Naive thymus-derived CD4-positive, alpha-beta T cell (primary cell): ENCODE measurements around the gene HIPK2. TPM values are rescaled to one million over a fixed set of nuclear protein-coding genes. Genes with fewer than 3 reads are reported as not detected.

Source experiments
- ATAC-seq: fragments of 150-1000 bp; cut with Tn5 transposase; 2 replicates; pipeline ENCODE4 v1.10.0; 2021; ENCODE audit warnings: mild to moderate bottlenecking, moderate library complexity
- CTCF ChIA-PET: fragments of 350-600 bp; sonication (Branson Sonifier 250); formaldehyde crosslinking; loops from one replicate; lab custom pipeline; 2021; ENCODE audit warnings: antibody characterized with exemption; lab: Charles Lee
- POLR2A ChIA-PET: fragments of 350-600 bp; sonication (Branson Sonifier 250); formaldehyde crosslinking; loops from one replicate; lab custom pipeline; 2021; ENCODE audit warnings: antibody characterized with exemption, inconsistent platforms; lab: Charles Lee
- DNase-seq, 9 donors: peaks; one replicate each; pipeline versions ENCODE4 v3.0.0 to v3.0.0-alpha.2; 2020 to 2022; ENCODE audit warnings: mixed read lengths in 1 of 9
- H3K27ac ChIP-seq: one replicate; pipeline ENCODE4 v1.7.0; 2013; ENCODE audit warnings: mild to moderate bottlenecking, low read depth, low read length, moderate library complexity
- H3K27me3 ChIP-seq, 2 donors: one replicate each; pipeline ENCODE4 v1.7.0; 2013; ENCODE audit warnings: low read length in 2 of 2, mild to moderate bottlenecking in 2 of 2, moderate library complexity in 2 of 2; ENCODE audit not compliant: control insufficient read depth in 2 of 2, insufficient read depth in 2 of 2
- H3K36me3 ChIP-seq, 3 experiments: 1 replicate in 2 of 3; 2 replicates in 1 of 3; pipeline ENCODE4 v1.7.0; 2013; ENCODE audit warnings: low read length in 3 of 3, mild to moderate bottlenecking in 3 of 3, moderate library complexity in 1 of 3; ENCODE audit not compliant: insufficient read depth in 3 of 3, control insufficient read depth in 2 of 3
- H3K4me1 ChIP-seq, 2 donors: one replicate each; pipeline ENCODE4 v1.7.0; 2013; ENCODE audit warnings: low read length in 2 of 2, mild to moderate bottlenecking in 2 of 2, moderate library complexity in 1 of 2; ENCODE audit not compliant: control insufficient read depth in 2 of 2, insufficient read depth in 2 of 2
- H3K4me3 ChIP-seq: 2 replicates; pipeline ENCODE4 v1.7.0; 2013; ENCODE audit warnings: mild to moderate bottlenecking, low read length
- H3K9me3 ChIP-seq, 3 experiments: 1 replicate in 2 of 3; 2 replicates in 1 of 3; pipeline ENCODE4 v1.7.0; 2013; ENCODE audit warnings: low read length in 3 of 3; ENCODE audit not compliant: control insufficient read depth in 2 of 3
- H3K27ac Mint-ChIP-seq, 9 donors: one replicate each; pipeline ENCODE4 v1.8.0; 2020 to 2022; ENCODE audit warnings: mixed read lengths in 9 of 9, mild to moderate bottlenecking in 8 of 9, moderate library complexity in 5 of 9, inconsistent platforms in 2 of 9
- H3K27me3 Mint-ChIP-seq, 5 donors: one replicate each; pipeline ENCODE4 v1.8.0; 2021 to 2022; ENCODE audit warnings: mixed read lengths in 5 of 5, mild to moderate bottlenecking in 1 of 5
- H3K36me3 Mint-ChIP-seq, 5 donors: one replicate each; pipeline ENCODE4 v1.8.0; 2020 to 2022; ENCODE audit warnings: mixed read lengths in 5 of 5, mild to moderate bottlenecking in 3 of 5, inconsistent platforms in 1 of 5
- H3K4me1 Mint-ChIP-seq, 7 donors: one replicate each; pipeline ENCODE4 v1.8.0; 2020 to 2022; ENCODE audit warnings: mixed read lengths in 7 of 7, mild to moderate bottlenecking in 3 of 7, inconsistent platforms in 1 of 7
- H3K4me3 Mint-ChIP-seq, 10 donors: one replicate each; pipeline ENCODE4 v1.8.0; 2020 to 2022; ENCODE audit warnings: mild to moderate bottlenecking in 10 of 10, mixed read lengths in 10 of 10, moderate library complexity in 6 of 10, inconsistent platforms in 2 of 10
- H3K9me3 Mint-ChIP-seq, 11 donors: one replicate each; pipeline ENCODE4 v1.8.0; 2020 to 2022; ENCODE audit warnings: mixed read lengths in 11 of 11, mild to moderate bottlenecking in 4 of 11, inconsistent platforms in 1 of 11, moderate library complexity in 1 of 11
- intact Hi-C, 2 donors: fragments of 100-400 bp; cut with micrococcal nuclease; formaldehyde crosslinking; loops; one replicate each; pipeline ENCODE4 v1.15.1; 2023
- polyA plus RNA-seq, 2 donors: library from polyadenylated mRNA; unstranded; fragments of 300-500 nt; fragmentation: Illumina TruSeq; gene quantifications; one replicate each; pipeline ENCODE4 v1.2.3, GENCODE V29; 2021
- total RNA-seq, 6 experiments: library from RNA in 5 of 6; stranded (reverse) in 5 of 6; gene quantifications; 1 replicate in 5 of 6; 2 replicates in 1 of 6; pipeline ENCODE4 v1.2.3 and lab custom pipeline; 2021 to 2026

The HIPK2 gene
- total and polyA plus RNA-seq, 7 experiments from 2014 or later = 4.6 to 44.0 (median 36.1) TPM

GRCh38 chr7:139798221-139798620 lies 20.4 kb upstream of the HIPK2 start:
- H3K4me1 Mint-ChIP-seq = peaks cover 5 to 19% (median 10%) of the 10 kb centered on the region in 7 donors
- H3K27ac Mint-ChIP-seq = peak overlapping the region in 2 of 9 donors; percentile 2 to 37

GRCh38 chr7:139797607-139798006 lies 19.8 kb upstream of the HIPK2 start:
- peaks cover 0 to 7% (median 4%) of the 10 kb centered on the region in 5 donors for H3K36me3 Mint-ChIP-seq
- intact Hi-C loops = no loop called here
- CTCF ChIA-PET = no interaction called here
- no peak overlapping the region for H3K4me3 Mint-ChIP-seq
- peaks cover 0 to 11% (median 5%) of the 10 kb centered on the region in 11 donors for H3K9me3 Mint-ChIP-seq
- H3K4me3 ChIP-seq = no peak overlapping the region
- no peaks in the 10 kb centered on the region for H3K9me3 ChIP-seq
- POLR2A ChIA-PET = no interaction called here
- H3K27ac ChIP-seq = no peak overlapping the region
- DNase-seq (no peak), ATAC-seq (no peak)
- peaks cover 2 to 19% (median 10%) of the 10 kb centered on the region in 7 donors for H3K4me1 Mint-ChIP-seq
- H3K27me3 Mint-ChIP-seq = peaks cover 0 to 1% (median 0%) of the 10 kb centered on the region in 5 donors
- H3K27me3 ChIP-seq = no peaks in the 10 kb centered on the region
- no peaks in the 10 kb centered on the region for H3K36me3 ChIP-seq
- H3K27ac Mint-ChIP-seq = no peak overlapping the region
- no peaks in the 10 kb centered on the region for H3K4me1 ChIP-seq

More at GRCh38 chr7:139798221-139798620, 20.4 kb upstream of the HIPK2 start:
- peak overlapping the region in 4 of 10 donors; percentile 4 to 39 (median 14) for H3K4me3 Mint-ChIP-seq
- Histone ChIP-seq H3K4me3 (no peak overlapping the region), H3K27ac (no peak overlapping the region), H3K9me3 (no peaks in the 10 kb centered on the region), H3K4me1 (no peaks in the 10 kb centered on the region), H3K36me3 (no peaks in the 10 kb centered on the region), H3K27me3 (no peaks in the 10 kb centered on the region)
- no peak for DNase-seq
- H3K27me3 Mint-ChIP-seq = peaks cover 0 to 7% (median 0%) of the 10 kb centered on the region in 5 donors
- no peak for ATAC-seq
- H3K9me3 Mint-ChIP-seq = peaks cover 4 to 17% (median 9%) of the 10 kb centered on the region in 11 donors
- peaks cover 4 to 13% (median 8%) of the 10 kb centered on the region in 5 donors for H3K36me3 Mint-ChIP-seq
- ChIA-PET CTCF (interaction anchor here (1.0 kb wide), 1 partner anchor 196 kb away, joined by 3 read pairs; no protein-coding TSS in a partner anchor), POLR2A (no interaction called here)
- intact Hi-C loops = no loop called here

DNA sequence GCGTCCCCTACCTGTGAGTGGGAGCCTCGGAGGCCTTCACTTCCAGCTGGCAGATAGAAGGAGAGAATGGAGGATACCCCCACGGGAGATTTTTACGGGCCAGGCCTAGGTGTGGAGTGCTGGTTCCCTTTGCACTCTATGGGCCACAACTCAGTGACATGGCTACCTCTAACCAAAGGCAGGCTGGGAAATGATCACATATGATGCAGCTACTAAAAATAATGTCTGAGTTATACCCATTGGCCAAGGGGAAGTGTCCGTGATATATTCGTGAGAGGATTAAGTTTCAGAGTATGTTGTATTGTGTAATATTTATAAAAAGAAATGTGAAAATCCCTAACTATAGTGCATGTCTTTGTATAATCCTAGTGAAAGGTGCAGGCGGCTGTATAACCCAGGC lies 13.5 kb upstream of the HIPK2 start:
- Histone ChIP-seq H3K36me3 (no peaks in the 10 kb centered on the region), H3K27ac (no peak overlapping the region), H3K4me1 (no peaks in the 10 kb centered on the region), H3K27me3 (no peaks in the 10 kb centered on the region), H3K9me3 (no peaks in the 10 kb centered on the region), H3K4me3 (no peak overlapping the region)
- DNase-seq = no peak
- ChIA-PET CTCF (no interaction called here), POLR2A (no interaction called here)
- no peak for ATAC-seq
- peaks cover 0 to 5% (median 4%) of the 10 kb centered on the region in 11 donors for H3K9me3 Mint-ChIP-seq
- H3K27ac Mint-ChIP-seq = no peak overlapping the region
- no peak overlapping the region for H3K4me3 Mint-ChIP-seq
- peaks cover 0 to 1% (median 0%) of the 10 kb centered on the region in 7 donors for H3K4me1 Mint-ChIP-seq
- H3K27me3 Mint-ChIP-seq = peaks cover 0 to 8% (median 0%) of the 10 kb centered on the region in 5 donors
- peaks cover 0 to 5% (median 4%) of the 10 kb centered on the region in 5 donors for H3K36me3 Mint-ChIP-seq
- intact Hi-C loops = loop anchor here in 1 of 2 donors (5.0 kb wide), 1 partner anchor 51 kb away; no protein-coding TSS in a partner anchor

DNA sequence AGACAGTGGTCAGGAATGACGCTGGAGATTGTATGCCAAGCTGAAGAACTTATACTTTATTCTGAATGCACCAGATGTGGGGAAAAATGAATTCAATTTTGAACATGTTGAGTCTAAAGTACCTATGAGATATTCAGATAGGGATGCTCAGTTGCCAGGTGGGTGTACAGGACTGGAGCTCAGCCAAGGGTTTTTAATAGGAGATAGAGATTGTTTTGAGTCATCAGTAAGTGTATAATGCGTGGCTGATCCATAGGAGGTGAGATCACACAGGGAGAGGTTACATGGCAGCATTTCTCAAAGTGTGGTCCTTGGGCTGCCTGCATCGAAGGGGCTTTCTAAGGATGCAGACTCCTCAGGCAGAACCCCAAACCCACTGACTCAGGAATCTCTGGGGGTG lies 6.8 kb upstream of the HIPK2 start:
- Histone ChIP-seq H3K27ac (no peak overlapping the region), H3K4me1 (no peaks in the 10 kb centered on the region), H3K27me3 (no peaks in the 10 kb centered on the region), H3K4me3 (no peak overlapping the region), H3K9me3 (no peaks in the 10 kb centered on the region), H3K36me3 (no peaks in the 10 kb centered on the region)
- ATAC-seq = no peak
- Mint-ChIP-seq H3K27me3 (peaks cover 0 to 19% (median 5%) of the 10 kb centered on the region in 5 donors), H3K9me3 (no peaks in the 10 kb centered on the region), H3K27ac (no peak overlapping the region), H3K4me3 (no peak overlapping the region), H3K4me1 (peaks cover 0 to 5% (median 4%) of the 10 kb centered on the region in 7 donors), H3K36me3 (peaks cover 0 to 3% (median 0%) of the 10 kb centered on the region in 5 donors)
- intact Hi-C loops = no loop called here
- no peak for DNase-seq
- CTCF ChIA-PET = no interaction called here
- POLR2A ChIA-PET = interaction anchor here (0.9 to 1.0 kb wide), 2 partner anchors 16 to 69 kb away, joined by 3 read pairs; no protein-coding TSS in a partner anchor

DNA sequence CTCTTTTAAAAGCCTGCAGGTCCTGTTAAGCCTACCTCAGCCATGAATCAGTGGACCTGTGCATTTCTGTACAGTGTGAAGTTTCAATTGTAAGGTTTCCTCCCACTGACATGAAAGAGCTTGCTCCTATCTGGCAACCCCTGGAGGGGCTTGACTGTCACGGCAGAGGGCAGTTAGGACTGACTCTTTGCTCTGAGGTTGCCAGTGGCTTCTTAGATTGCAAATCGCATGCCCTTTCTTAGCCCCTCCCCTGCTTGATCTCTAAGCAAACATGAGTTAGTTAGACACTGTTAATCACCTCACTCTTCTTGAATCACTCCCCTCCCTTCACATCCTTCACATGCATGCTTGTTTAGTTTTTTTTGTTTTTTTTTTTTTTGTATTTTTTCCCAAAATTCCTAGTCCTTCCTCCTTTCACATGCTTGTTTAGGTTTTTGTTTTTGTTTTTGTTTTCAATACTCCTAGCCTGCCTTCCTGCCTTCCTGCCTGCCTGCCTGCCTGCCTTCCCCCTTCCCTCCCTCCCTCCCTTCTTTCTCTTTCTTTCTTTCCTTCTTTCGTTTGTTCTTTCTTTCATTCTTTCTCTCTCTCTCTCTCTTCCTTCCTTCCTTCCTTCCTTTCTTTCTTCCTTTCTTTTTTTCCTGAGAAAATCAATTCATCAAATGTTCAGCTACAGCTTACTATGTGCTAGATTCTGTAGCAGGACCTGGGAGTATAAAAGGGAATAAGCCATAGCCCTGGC lies 6.0 kb upstream of the HIPK2 start:
- no peak for ATAC-seq
- Mint-ChIP-seq H3K9me3 (no peaks in the 10 kb centered on the region), H3K27me3 (peaks cover 0 to 26% (median 5%) of the 10 kb centered on the region in 5 donors), H3K36me3 (peaks cover 0 to 3% (median 0%) of the 10 kb centered on the region in 5 donors), H3K4me1 (peaks cover 3 to 13% (median 12%) of the 10 kb centered on the region in 7 donors), H3K27ac (no peak overlapping the region), H3K4me3 (no peak overlapping the region)
- intact Hi-C loops = no loop called here
- Histone ChIP-seq H3K36me3 (no peaks in the 10 kb centered on the region), H3K27ac (no peak overlapping the region), H3K27me3 (no peaks in the 10 kb centered on the region), H3K4me1 (peaks cover under 1 to 5% of the 10 kb centered on the region in 2 donors), H3K4me3 (no peak overlapping the region), H3K9me3 (no peaks in the 10 kb centered on the region)
- DNase-seq = no peak
- ChIA-PET POLR2A (interaction anchor here (1.0 kb wide), 1 partner anchor 16 kb away, joined by 3 read pairs; no protein-coding TSS in a partner anchor), CTCF (no interaction called here)

- Mint-ChIP-seq H3K9me3 (no peaks in the 10 kb centered on the region), H3K27me3 (peaks cover 0 to 29% (median 5%) of the 10 kb centered on the region in 5 donors), H3K36me3 (peaks cover 0 to 3% (median 0%) of the 10 kb centered on the region in 5 donors), H3K27ac (no peak overlapping the region), H3K4me3 (no peak overlapping the region), H3K4me1 (peaks cover 8 to 17% (median 15%) of the 10 kb centered on the region in 7 donors)
- ChIA-PET POLR2A (no interaction called here), CTCF (interaction anchor here (0.5 to 0.6 kb wide), 2 partner anchors 58 to 136 kb away, joined by 3 read pairs; no protein-coding TSS in a partner anchor)
- Histone ChIP-seq H3K27ac (no peak overlapping the region), H3K36me3 (peaks cover 0 to 5% (median 0%) of the 10 kb centered on the region in 3 experiments), H3K4me3 (no peak overlapping the region), H3K9me3 (no peaks in the 10 kb centered on the region), H3K27me3 (no peaks in the 10 kb centered on the region), H3K4me1 (peaks cover 4 to 8% of the 10 kb centered on the region in 2 donors)
- intact Hi-C loops = no loop called here
- no peak for DNase-seq
- ATAC-seq = no peak
These were observed 5.1 kb upstream of the HIPK2 start for GRCh38 chr7:139782932-139783331.
